MG63 (cell line): ENCODE data around the gene PRDM15. TPM values are rescaled to one million over a fixed set of nuclear protein-coding genes. Genes with fewer than 3 reads are reported as not detected.
A peak's percentile ranks its signal among the peaks of the same experiment; 100 is the strongest.

Experiments used
- DNase-seq: peaks from one replicate; pipeline ENCODE4 v3.0.0-alpha.2; 2020
- H3K27me3 ChIP-seq: fragments of 250-450 bp; sonication (Bioruptor Pico); 2 replicates; pipeline ENCODE4 v1.5.1; 2020; ENCODE audit warnings: mild to moderate bottlenecking, moderate library complexity
- H3K36me3 ChIP-seq: fragments of 250-450 bp; sonication (Bioruptor Pico); 2 replicates; pipeline ENCODE4 v1.5.1; 2020; ENCODE audit warnings: mild to moderate bottlenecking, moderate library complexity
- H3K4me3 ChIP-seq: fragments of 250-450 bp; sonication (Bioruptor Pico); 2 replicates; pipeline ENCODE4 v1.5.1; 2020; ENCODE audit warnings: mild to moderate bottlenecking, moderate library complexity
- H3K9me3 ChIP-seq: fragments of 250-450 bp; sonication (Bioruptor Pico); 2 replicates; pipeline ENCODE4 v1.5.1; 2020; ENCODE audit warnings: mild to moderate bottlenecking, moderate library complexity
- total RNA-seq: library from RNA; depleted of rRNA; stranded (reverse); fragments of >200 nt; shearing (Covaris generic); gene quantifications from 2 replicates; pipeline ENCODE4 v1.2.3, GENCODE V29; 2014; ENCODE audit warnings: low replicate concordance

The PRDM15 gene
- total RNA-seq, 1 experiment from 2014 or later: 7.8 TPM

DNA sequence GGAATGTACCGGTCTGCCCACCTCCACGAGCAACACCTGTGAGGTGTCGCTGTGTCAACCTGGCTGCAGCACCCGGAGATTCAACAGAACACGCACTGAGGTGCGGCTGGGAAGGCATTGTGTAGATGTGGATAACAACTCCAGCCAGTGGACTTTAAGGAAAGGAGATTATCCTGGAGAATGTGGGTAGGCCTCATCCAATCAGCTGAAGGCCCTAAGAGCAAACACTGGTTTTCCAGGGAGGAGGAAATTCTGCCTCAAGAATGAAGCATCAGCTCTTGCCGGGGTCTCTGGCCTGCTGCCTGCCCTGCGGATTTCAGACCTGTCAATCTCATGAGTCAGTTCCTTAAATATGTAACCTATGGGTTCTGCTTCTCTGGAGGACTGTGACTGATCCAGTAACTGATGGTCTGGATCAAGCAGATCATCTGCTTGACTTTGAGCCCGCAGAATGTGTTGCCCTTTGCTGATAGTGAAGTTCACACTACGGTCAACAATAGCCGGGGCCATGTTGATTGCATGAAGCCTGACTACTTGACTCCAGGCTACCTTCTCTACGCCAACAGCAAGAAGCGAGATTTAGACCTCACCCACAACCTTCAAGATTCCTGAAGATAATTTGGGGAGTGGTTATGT lies 15.9 kb upstream of the PRDM15 start:
- Histone ChIP-seq H3K27me3 (no peaks in the 10 kb centered on the region), H3K36me3 (peaks cover 41% of the 10 kb centered on the region), H3K9me3 (no peaks in the 10 kb centered on the region), H3K4me3 (no peak overlapping the region)
- peak; percentile 35 for DNase-seq

DNA sequence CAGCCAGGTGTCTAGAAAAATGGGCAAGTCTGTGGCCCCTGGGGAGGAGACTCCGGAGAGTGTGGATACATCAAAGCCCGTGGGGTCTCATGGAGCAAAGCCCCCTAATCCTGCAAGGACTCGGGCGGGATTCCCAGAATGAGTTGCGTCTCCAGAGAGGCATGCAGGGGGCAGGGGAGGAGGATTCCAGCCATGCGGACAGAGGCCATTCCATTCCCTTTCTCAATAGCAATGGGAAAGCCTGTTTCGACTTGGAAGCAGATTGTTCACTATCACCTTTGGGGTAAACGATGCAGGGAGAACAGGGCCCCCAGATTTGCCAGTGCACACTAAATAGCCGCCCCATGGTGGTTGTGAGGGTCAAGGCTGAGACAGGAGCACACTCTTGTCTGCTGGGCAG lies 15.4 kb upstream of the PRDM15 start:
- H3K9me3 ChIP-seq: no peaks in the 10 kb centered on the region
- no peak for DNase-seq
- H3K4me3 ChIP-seq: no peak overlapping the region
- no peaks in the 10 kb centered on the region for H3K27me3 ChIP-seq
- H3K36me3 ChIP-seq: peaks cover 40% of the 10 kb centered on the region

DNA sequence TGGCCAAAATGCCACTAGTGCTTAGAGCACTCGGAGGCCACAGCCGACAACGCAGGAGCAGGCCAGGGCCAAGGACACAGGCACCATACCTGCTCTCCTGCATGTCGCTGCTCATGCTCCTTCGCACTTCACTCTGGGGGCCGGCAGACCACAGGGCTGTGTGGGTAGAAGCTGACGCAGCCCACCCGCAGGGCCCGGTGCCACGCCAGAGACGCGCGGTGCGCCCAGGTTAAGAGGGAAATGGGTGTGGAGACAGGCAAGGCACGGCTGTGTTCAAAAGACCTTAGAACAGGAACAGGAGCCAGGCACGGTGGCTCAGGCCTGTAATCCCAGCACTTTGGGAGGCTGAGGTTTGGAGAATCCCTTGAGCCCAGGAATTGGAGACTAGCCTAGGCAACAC lies 13.6 kb upstream of the PRDM15 start:
- H3K27me3 ChIP-seq: no peaks in the 10 kb centered on the region

GRCh38 chr21:41891132-41891531 lies 12.0 kb upstream of the PRDM15 start:
- Histone ChIP-seq H3K27me3 (no peaks in the 10 kb centered on the region), H3K9me3 (no peaks in the 10 kb centered on the region), H3K4me3 (no peak overlapping the region), H3K36me3 (peaks cover 47% of the 10 kb centered on the region)
- no peak for DNase-seq

More for the DNA sequence above, 13.6 kb upstream of the PRDM15 start:
- Histone ChIP-seq H3K36me3 (peaks cover 43% of the 10 kb centered on the region), H3K4me3 (no peak overlapping the region), H3K9me3 (no peaks in the 10 kb centered on the region)
- no peak for DNase-seq

- Histone ChIP-seq H3K9me3 (no peaks in the 10 kb centered on the region), H3K27me3 (no peaks in the 10 kb centered on the region), H3K36me3 (peaks cover 41% of the 10 kb centered on the region), H3K4me3 (no peak overlapping the region)
- no peak for DNase-seq
Observed at GRCh38 chr21:41890355-41890754, 11.2 kb upstream of the PRDM15 start.

- no peak for DNase-seq
- no peaks in the 10 kb centered on the region for H3K27me3 ChIP-seq
- H3K36me3 ChIP-seq: peaks cover 29% of the 10 kb centered on the region
- no peak overlapping the region for H3K4me3 ChIP-seq
- H3K9me3 ChIP-seq: no peaks in the 10 kb centered on the region
Observed at GRCh38 chr21:41888749-41889376, 9.7 kb upstream of the PRDM15 start.

DNA sequence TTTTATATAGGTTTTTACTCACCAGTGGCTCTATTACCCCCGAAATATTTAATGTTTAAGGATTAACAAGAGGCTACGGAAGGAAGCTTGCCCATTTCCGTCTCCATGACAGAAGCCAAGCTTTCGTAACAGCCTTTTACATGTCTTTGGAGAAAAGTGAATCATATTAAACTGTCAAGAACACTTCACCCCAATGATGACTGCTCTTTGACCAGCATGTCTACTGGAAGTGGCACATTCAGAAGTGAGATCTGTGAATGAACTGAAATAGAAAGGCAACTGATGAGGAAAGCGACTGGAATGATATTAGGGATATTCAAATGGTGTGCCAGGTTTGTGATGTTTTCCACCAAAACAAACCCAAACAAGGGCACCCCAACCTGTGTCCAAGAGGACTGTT lies 8.5 kb upstream of the PRDM15 start:
- H3K36me3 ChIP-seq: peaks cover 27% of the 10 kb centered on the region
- no peak for DNase-seq

DNA sequence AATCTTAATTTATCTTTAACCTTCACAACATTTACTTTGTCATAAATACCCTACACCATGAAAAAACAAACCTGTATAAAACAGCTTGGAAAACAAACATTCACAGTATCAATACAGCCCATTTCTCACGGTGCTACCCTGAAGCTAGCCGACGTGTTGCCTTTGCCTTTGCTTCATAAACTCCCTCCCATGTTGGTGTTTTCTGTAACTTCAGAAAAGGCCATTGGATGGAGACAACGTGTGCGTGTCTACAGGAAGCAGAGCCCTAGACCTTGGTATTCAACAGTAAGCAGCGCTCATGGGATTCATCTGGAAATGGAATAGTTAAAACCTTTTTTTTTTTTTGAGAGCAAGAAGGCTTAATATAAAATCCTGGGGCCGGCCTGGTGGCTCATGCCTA lies 7.2 kb upstream of the PRDM15 start:
- Histone ChIP-seq H3K27me3 (no peaks in the 10 kb centered on the region), H3K36me3 (peaks cover 25% of the 10 kb centered on the region), H3K9me3 (no peaks in the 10 kb centered on the region), H3K4me3 (no peak overlapping the region)
- DNase-seq: no peak

More for the DNA sequence above, 8.5 kb upstream of the PRDM15 start:
- no peaks in the 10 kb centered on the region for H3K9me3 ChIP-seq
- H3K4me3 ChIP-seq: no peak overlapping the region
- no peaks in the 10 kb centered on the region for H3K27me3 ChIP-seq

DNA sequence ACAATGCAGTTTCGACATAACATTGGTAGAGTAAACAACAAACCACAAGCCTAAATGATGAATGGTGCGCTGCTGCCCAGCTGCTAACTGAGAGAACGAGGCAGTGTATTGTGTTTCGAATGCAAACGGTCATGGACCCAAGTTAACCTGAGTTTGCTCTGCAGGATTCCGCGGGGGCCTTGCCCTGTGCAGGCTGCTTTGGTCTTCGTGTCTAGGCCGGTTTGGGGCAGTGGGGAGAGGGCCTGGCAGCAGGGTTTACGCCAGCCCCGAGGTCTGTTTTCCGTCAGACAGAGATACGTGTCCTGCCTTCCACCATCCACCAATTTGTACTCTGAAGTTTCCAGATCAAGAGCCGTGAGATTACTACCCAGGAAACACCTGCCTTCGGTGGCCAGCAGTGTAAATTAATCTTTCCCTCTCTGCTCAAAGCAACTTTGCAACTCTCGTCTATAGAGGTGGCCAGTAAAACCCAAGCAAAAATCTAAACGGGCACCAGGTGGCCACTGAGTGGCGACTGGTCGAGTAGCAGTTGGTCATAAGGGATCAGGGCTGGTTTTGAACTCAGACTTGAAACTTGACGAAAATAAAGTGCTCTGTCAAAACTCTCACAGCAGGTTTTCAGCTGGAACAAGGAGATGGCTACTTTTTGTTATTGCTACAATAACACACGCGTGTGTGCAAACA lies 6.3 kb upstream of the PRDM15 start:
- Histone ChIP-seq H3K27me3 (no peaks in the 10 kb centered on the region), H3K9me3 (no peaks in the 10 kb centered on the region), H3K36me3 (peaks cover 22% of the 10 kb centered on the region), H3K4me3 (no peak overlapping the region)
- no peak for DNase-seq

- DNase-seq: no peak
- H3K36me3 ChIP-seq: peaks cover 21% of the 10 kb centered on the region
- no peaks in the 10 kb centered on the region for H3K27me3 ChIP-seq
- no peak overlapping the region for H3K4me3 ChIP-seq
- no peaks in the 10 kb centered on the region for H3K9me3 ChIP-seq
Observed at GRCh38 chr21:41884501-41885030, 5.4 kb upstream of the PRDM15 start.

- no peak overlapping the region for H3K4me3 ChIP-seq
- peaks cover 14% of the 10 kb centered on the region for H3K36me3 ChIP-seq
- no peaks in the 10 kb centered on the region for H3K9me3 ChIP-seq
- peak; percentile 21 for DNase-seq
- H3K27me3 ChIP-seq: no peaks in the 10 kb centered on the region
Observed at GRCh38 chr21:41883582-41883981, 4.4 kb upstream of the PRDM15 start.

DNA sequence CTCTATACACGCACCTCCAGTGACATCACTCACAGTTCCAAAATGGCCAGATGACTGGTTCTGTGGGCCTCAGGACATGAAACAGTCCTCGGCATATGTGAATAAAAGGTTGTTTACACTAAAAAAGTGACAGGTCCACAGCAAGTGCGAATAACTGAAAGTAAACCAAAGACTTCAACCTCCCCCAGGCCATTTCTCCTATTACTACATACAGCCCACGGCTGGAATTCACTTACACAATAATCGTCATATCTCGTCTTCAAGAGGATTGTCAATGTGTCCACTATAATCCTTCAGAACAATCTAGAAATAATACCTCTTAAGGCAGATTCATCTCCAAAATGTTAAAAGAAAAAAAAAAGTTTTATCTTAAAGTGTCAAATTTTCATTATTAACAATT lies 1.9 kb upstream of the PRDM15 start:
- no peak for DNase-seq
- Histone ChIP-seq H3K27me3 (no peaks in the 10 kb centered on the region), H3K9me3 (no peaks in the 10 kb centered on the region), H3K36me3 (no peaks in the 10 kb centered on the region), H3K4me3 (no peak overlapping the region)

DNA sequence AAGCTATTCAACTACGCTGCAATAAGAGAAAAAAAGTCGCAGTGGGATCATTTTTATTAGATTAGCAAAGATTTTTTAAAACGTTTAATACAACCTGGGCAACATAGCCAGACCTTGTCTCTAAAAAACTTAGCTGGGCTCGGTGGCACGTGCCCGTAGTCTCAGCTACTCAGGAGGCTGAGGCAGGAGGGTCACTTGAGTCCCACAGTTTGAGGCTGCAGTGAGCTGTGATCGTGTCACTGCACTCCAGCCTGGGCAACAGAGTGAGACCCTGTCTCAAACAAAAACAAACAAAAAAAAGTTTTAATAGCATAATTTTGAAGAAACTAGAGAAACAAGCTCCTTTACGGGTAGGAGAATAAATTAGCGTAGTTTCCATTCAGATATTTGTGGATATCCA lies 1.0 kb upstream of the PRDM15 start:
- DNase-seq: no peak
- H3K27me3 ChIP-seq: no peaks in the 10 kb centered on the region
- H3K9me3 ChIP-seq: no peaks in the 10 kb centered on the region
- H3K4me3 ChIP-seq: peak overlapping the region; percentile 83
- no peaks in the 10 kb centered on the region for H3K36me3 ChIP-seq

- Histone ChIP-seq H3K4me3 (peak overlapping the region; percentile 90), H3K36me3 (no peaks in the 10 kb centered on the region), H3K9me3 (no peaks in the 10 kb centered on the region), H3K27me3 (no peaks in the 10 kb centered on the region)
- peak; percentile 85 for DNase-seq
Observed at GRCh38 chr21:41878831-41879189, 334 bp downstream of the PRDM15 start.

- H3K27me3 ChIP-seq: no peaks in the 10 kb centered on the region
- H3K4me3 ChIP-seq: peak overlapping the region; percentile 90
- peaks cover 4% of the 10 kb centered on the region; the same call in 1 of the 2 replicates for H3K36me3 ChIP-seq
- no peaks in the 10 kb centered on the region for H3K9me3 ChIP-seq
- DNase-seq: no peak
Observed at GRCh38 chr21:41877901-41878830, 978 bp downstream of the PRDM15 start.

DNA sequence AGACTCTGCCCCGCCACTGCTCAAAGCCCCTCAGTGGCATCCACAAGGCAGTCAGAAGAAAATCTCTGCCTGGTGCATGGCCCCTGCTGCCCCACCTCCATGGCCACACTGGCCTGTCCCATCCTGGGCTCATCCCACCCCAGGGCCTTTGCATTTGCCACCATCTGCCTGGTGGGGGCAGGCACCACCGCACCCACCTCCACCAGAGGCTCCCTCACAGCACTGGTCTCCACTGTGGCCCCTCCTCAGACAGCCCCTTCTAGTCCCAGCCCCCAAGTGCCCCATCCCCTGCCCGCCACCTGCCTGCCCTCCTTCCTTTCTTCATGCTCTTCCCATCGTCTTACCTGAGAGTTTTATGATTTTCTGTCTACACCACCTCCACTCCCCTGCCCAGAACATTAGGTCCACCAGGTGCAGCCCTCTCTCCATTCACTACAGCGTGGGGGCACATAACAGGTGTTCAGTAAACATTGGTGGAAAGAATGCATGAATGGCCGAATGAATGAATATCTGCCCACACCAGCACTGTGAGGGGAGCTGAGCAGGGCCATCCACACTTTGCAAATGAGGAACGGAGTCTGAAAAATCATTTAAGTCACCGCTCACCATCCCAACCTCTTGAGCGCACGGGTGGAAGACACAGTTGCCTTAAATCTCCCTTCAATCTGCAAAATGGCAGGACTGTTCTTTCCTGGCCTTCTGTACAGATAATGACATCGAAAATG lies 2.1 kb downstream of the PRDM15 start:
- DNase-seq: no peak
- Histone ChIP-seq H3K9me3 (no peaks in the 10 kb centered on the region), H3K27me3 (no peaks in the 10 kb centered on the region), H3K36me3 (peaks cover 4% of the 10 kb centered on the region; the same call in 1 of the 2 replicates), H3K4me3 (peak overlapping the region; percentile 90; the same call in 1 of the 2 replicates)
